HEK293 (cell line): ENCODE results near the gene KLRF1.

Experiments used
- CTCF ChIA-PET: fragments of 350-600 bp; formaldehyde crosslinking; extraction: SDS; loops from one replicate; lab custom pipeline; 2021; ENCODE audit warnings: antibody characterized with exemption; lab: Yijun Ruan, JAX
- POLR2A ChIA-PET: fragments of 300-600 bp; formaldehyde crosslinking; extraction: SDS; loops from one replicate; lab custom pipeline; 2020; ENCODE audit warnings: antibody characterized with exemption, inconsistent platforms; lab: Yijun Ruan, JAX
- H3K27ac ChIP-seq: fragments of 200-500 bp; sonication (Bioruptor generic); 2 replicates; pipeline ENCODE4 v1.5.1; 2014; ENCODE audit warnings: low read depth, low read length, control low read depth, inconsistent platforms; ENCODE audit errors: extremely low read depth
- H3K36me3 ChIP-seq, 2 experiments: fragments of 200-500 bp in 1 of 2; sonication (Bioruptor generic) in 1 of 2; 1 replicate in 1 of 2; 2 replicates in 1 of 2; pipeline ENCODE4 v1.5.1; 2014 to 2017; ENCODE audit warnings: inconsistent platforms in 2 of 2, low read length in 2 of 2; ENCODE audit not compliant: control insufficient read depth in 2 of 2, insufficient read depth in 1 of 2
- H3K4me1 ChIP-seq: fragments of 200-500 bp; sonication (Bioruptor generic); 2 replicates; pipeline ENCODE4 v1.5.1; 2014; ENCODE audit warnings: mild to moderate bottlenecking, low read length, inconsistent platforms; ENCODE audit not compliant: control insufficient read depth, insufficient read depth
- H3K4me3 ChIP-seq: 2 replicates; pipeline ENCODE4 v1.5.1; 2011; ENCODE audit warnings: low read depth, mild to moderate bottlenecking, control low read depth, low read length, moderate library complexity
- H3K9me3 ChIP-seq: fragments of 200-500 bp; sonication (Bioruptor generic); 2 replicates; pipeline ENCODE4 v1.5.1; 2014; ENCODE audit warnings: low read depth, low read length, inconsistent platforms; ENCODE audit not compliant: control insufficient read depth, insufficient read depth
- GLIS1 ChIP-seq: fragments of 450-650 bp; formaldehyde crosslinking; IDR thresholded peaks from 2 replicates; pipeline ENCODE4 v1.5.1; 2016; ENCODE audit warnings: missing biosample characterization, missing genetic modification characterization
- HOXD13 ChIP-seq: sonication (generic); formaldehyde crosslinking; IDR thresholded peaks from 2 replicates; pipeline ENCODE4 v1.8.0; 2022; ENCODE audit warnings: missing genetic modification reagents, borderline replicate concordance
- KLF7 ChIP-seq: fragments of 450-650 bp; formaldehyde crosslinking; IDR thresholded peaks from 2 replicates; pipeline ENCODE4 v1.5.1; 2016; ENCODE audit warnings: missing biosample characterization, missing genetic modification characterization, borderline replicate concordance
- KLF9 ChIP-seq: fragments of 450-650 bp; formaldehyde crosslinking; IDR thresholded peaks from 2 replicates; pipeline ENCODE4 v1.5.1; 2016; ENCODE audit warnings: missing biosample characterization, missing genetic modification characterization, low read depth
- PRDM1 ChIP-seq: fragments of 450-650 bp; formaldehyde crosslinking; IDR thresholded peaks from 2 replicates; pipeline ENCODE4; 2016; ENCODE audit warnings: missing biosample characterization, missing genetic modification characterization
- RBAK ChIP-seq: fragments of 450-650 bp; formaldehyde crosslinking; IDR thresholded peaks from 2 replicates; pipeline ENCODE4 v1.5.1; 2016; ENCODE audit warnings: missing biosample characterization, missing genetic modification characterization
- YY2 ChIP-seq: fragments of 450-650 bp; formaldehyde crosslinking; IDR thresholded peaks from 2 replicates; pipeline ENCODE4 v1.5.1; 2016; ENCODE audit warnings: missing biosample characterization, missing genetic modification characterization
- ZFP37 ChIP-seq: fragments of 450-650 bp; formaldehyde crosslinking; IDR thresholded peaks from 2 replicates; pipeline ENCODE4 v1.5.1; 2016; ENCODE audit warnings: missing biosample characterization, missing genetic modification characterization
- ZNF133 ChIP-seq: fragments of 450-650 bp; formaldehyde crosslinking; IDR thresholded peaks from 2 replicates; pipeline ENCODE4 v1.5.1; 2016; ENCODE audit warnings: missing biosample characterization, missing genetic modification characterization
- ZNF169 ChIP-seq: fragments of 450-650 bp; formaldehyde crosslinking; IDR thresholded peaks from 2 replicates; pipeline ENCODE4 v1.5.1; 2016; ENCODE audit warnings: missing biosample characterization, missing genetic modification characterization
- ZNF202 ChIP-seq: fragments of 450-650 bp; formaldehyde crosslinking; IDR thresholded peaks from 2 replicates; pipeline ENCODE4 v1.5.1; 2016; ENCODE audit warnings: missing biosample characterization, missing genetic modification characterization, borderline replicate concordance
- ZNF211 ChIP-seq: fragments of 450-650 bp; formaldehyde crosslinking; IDR thresholded peaks from 2 replicates; pipeline ENCODE4 v1.5.1; 2016; ENCODE audit warnings: low read depth, missing biosample characterization, missing genetic modification characterization
- ZNF24 ChIP-seq: fragments of 450-650 bp; formaldehyde crosslinking; IDR thresholded peaks from 2 replicates; pipeline ENCODE4 v1.5.1; 2016; ENCODE audit warnings: missing biosample characterization, missing genetic modification characterization
- ZNF311 ChIP-seq: fragments of 450-650 bp; formaldehyde crosslinking; IDR thresholded peaks from 2 replicates; pipeline ENCODE4 v1.5.1; 2017; ENCODE audit warnings: missing biosample characterization, missing genetic modification characterization, borderline replicate concordance
- ZNF416 ChIP-seq: fragments of 450-650 bp; formaldehyde crosslinking; IDR thresholded peaks from 2 replicates; pipeline ENCODE4 v1.5.1; 2016; ENCODE audit warnings: missing biosample characterization, missing genetic modification characterization
- ZNF423 ChIP-seq: fragments of 450-650 bp; formaldehyde crosslinking; IDR thresholded peaks from 2 replicates; pipeline ENCODE4 v1.5.1; 2016; ENCODE audit warnings: missing biosample characterization, missing genetic modification characterization
- ZNF501 ChIP-seq: fragments of 450-650 bp; formaldehyde crosslinking; IDR thresholded peaks from 2 replicates; pipeline ENCODE4 v1.5.1; 2016; ENCODE audit warnings: missing biosample characterization, missing genetic modification characterization
- ZSCAN30 ChIP-seq: fragments of 450-650 bp; IDR thresholded peaks from 2 replicates; pipeline ENCODE4 v1.5.1; 2018; ENCODE audit warnings: missing biosample characterization, mild to moderate bottlenecking, missing genetic modification characterization, moderate library complexity
- TF ChIP-seq, protein P1 (sequence below): fragments of 450-650 bp; formaldehyde crosslinking; IDR thresholded peaks from 2 replicates; pipeline ENCODE4 v1.5.1; 2017; ENCODE audit warnings: missing biosample characterization, missing genetic modification characterization
- TF ChIP-seq, protein P2 (sequence below): fragments of 450-650 bp; formaldehyde crosslinking; optimal IDR thresholded peaks from 2 replicates; pipeline ENCODE3; 2016; ENCODE audit warnings: missing biosample characterization, mild to moderate bottlenecking, missing genetic modification characterization
- TF ChIP-seq, protein P3 (sequence below): fragments of 450-650 bp; formaldehyde crosslinking; IDR thresholded peaks from 2 replicates; pipeline ENCODE4 v1.5.1; 2016; ENCODE audit warnings: missing biosample characterization, missing genetic modification characterization
- TF ChIP-seq, protein P4 (sequence below): fragments of 450-650 bp; formaldehyde crosslinking; IDR thresholded peaks from 2 replicates; pipeline ENCODE4 v1.5.1; 2016; ENCODE audit warnings: missing biosample characterization, missing genetic modification characterization
- TF ChIP-seq, protein P5 (sequence below): fragments of 450-650 bp; formaldehyde crosslinking; IDR thresholded peaks from 2 replicates; pipeline ENCODE4 v1.5.1; 2016; ENCODE audit warnings: missing biosample characterization, missing genetic modification characterization

Gene KLRF1

DNA sequence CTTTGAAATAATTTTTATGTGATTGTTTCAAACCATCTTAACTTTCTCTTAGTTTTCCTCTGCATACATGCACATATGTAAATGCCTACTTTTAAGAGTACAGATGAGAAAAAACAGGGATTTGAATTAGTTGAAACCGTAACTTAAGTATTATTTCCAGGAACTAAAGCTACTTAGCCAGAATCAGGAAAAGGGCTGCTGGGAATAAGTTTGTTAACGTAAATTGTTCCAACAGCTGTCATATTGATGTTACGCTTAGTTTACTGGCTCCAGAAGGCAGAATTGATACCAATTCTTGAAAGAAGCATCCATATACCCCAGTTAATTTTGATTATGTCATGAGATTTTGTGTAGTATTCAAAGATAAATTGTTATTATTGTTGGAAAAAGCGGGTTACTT, 17.9 kb upstream of the KLRF1 start:
- H3K36me3 ChIP-seq: no peaks in the 10 kb centered on the region
- H3K4me3 ChIP-seq: no peak overlapping the region
- H3K4me1 ChIP-seq: no peaks in the 10 kb centered on the region
- CTCF ChIA-PET: interaction anchor here (0.6 to 0.7 kb wide), 2 partner anchors 60 to 125 kb away, joined by 3 read pairs; no protein-coding TSS in a partner anchor
- no peak overlapping the region for H3K27ac ChIP-seq
- POLR2A ChIA-PET: no interaction called here
- TF ChIP-seq YY2 (tag by site-specific recombination): no peak
- H3K9me3 ChIP-seq: no peaks in the 10 kb centered on the region

DNA sequence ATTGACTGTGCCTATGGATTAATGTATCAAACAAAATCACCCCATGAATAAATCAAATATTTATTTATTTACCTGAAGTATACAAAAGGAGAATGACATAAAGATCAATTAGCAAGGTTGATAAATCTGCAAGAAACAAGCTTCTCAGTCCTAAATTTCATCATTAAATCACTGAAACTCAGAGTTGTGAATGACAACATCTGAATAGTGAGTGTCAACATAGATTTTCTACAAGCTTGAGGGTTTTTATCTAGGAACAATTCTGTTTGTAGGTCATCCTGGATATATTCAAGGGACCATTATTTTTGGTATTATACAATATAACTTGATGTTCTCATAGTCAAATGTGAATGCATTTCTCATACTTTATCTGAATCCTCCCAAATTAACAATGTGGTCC, 17.4 kb upstream of the KLRF1 start:
- no peaks in the 10 kb centered on the region for H3K36me3 ChIP-seq
- ChIA-PET POLR2A (no interaction called here), CTCF (interaction anchor here (0.7 to 6.2 kb wide), 2 partner anchors 11 to 125 kb away, joined by 3 to 40 read pairs; no protein-coding TSS in a partner anchor)
- no peaks in the 10 kb centered on the region for H3K9me3 ChIP-seq
- H3K4me3 ChIP-seq: no peak overlapping the region
- H3K27ac ChIP-seq: no peak overlapping the region
- TF ChIP-seq ZSCAN30 (tag by site-specific recombination) (no peak), HOXD13 (CRISPR knock-in tag) (no peak), KLF7 (tag by site-specific recombination) (no peak), ZNF416 (tag by site-specific recombination) (no peak), ZNF311 (tag by site-specific recombination) (no peak), ZNF211 (tag by site-specific recombination) (no peak), RBAK (tag by site-specific recombination) (no peak), GLIS1 (no peak), ZNF501 (tag by site-specific recombination) (no peak), PRDM1 (no peak), ZNF169 (tag by site-specific recombination) (no peak), ZFP37 (no peak)
- TF ChIP-seq, protein P1, sequence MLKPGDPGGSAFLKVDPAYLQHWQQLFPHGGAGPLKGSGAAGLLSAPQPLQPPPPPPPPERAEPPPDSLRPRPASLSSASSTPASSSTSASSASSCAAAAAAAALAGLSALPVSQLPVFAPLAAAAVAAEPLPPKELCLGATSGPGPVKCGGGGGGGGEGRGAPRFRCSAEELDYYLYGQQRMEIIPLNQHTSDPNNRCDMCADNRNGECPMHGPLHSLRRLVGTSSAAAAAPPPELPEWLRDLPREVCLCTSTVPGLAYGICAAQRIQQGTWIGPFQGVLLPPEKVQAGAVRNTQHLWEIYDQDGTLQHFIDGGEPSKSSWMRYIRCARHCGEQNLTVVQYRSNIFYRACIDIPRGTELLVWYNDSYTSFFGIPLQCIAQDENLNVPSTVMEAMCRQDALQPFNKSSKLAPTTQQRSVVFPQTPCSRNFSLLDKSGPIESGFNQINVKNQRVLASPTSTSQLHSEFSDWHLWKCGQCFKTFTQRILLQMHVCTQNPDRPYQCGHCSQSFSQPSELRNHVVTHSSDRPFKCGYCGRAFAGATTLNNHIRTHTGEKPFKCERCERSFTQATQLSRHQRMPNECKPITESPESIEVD (tag by site-specific recombination): no peak
- TF ChIP-seq, protein P2, sequence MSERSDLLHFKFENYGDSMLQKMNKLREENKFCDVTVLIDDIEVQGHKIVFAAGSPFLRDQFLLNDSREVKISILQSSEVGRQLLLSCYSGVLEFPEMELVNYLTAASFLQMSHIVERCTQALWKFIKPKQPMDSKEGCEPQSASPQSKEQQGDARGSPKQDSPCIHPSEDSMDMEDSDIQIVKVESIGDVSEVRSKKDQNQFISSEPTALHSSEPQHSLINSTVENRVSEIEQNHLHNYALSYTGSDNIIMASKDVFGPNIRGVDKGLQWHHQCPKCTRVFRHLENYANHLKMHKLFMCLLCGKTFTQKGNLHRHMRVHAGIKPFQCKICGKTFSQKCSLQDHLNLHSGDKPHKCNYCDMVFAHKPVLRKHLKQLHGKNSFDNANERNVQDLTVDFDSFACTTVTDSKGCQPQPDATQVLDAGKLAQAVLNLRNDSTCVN (tag by site-specific recombination): no peak
- TF ChIP-seq, protein P3, sequence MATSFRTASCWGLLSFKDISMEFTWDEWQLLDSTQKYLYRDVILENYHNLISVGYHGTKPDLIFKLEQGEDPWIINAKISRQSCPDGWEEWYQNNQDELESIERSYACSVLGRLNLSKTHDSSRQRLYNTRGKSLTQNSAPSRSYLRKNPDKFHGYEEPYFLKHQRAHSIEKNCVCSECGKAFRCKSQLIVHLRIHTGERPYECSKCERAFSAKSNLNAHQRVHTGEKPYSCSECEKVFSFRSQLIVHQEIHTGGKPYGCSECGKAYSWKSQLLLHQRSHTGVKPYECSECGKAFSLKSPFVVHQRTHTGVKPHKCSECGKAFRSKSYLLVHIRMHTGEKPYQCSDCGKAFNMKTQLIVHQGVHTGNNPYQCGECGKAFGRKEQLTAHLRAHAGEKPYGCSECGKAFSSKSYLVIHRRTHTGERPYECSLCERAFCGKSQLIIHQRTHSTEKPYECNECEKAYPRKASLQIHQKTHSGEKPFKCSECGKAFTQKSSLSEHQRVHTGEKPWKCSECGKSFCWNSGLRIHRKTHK (tag by site-specific recombination): no peak
- H3K4me1 ChIP-seq: no peaks in the 10 kb centered on the region

DNA sequence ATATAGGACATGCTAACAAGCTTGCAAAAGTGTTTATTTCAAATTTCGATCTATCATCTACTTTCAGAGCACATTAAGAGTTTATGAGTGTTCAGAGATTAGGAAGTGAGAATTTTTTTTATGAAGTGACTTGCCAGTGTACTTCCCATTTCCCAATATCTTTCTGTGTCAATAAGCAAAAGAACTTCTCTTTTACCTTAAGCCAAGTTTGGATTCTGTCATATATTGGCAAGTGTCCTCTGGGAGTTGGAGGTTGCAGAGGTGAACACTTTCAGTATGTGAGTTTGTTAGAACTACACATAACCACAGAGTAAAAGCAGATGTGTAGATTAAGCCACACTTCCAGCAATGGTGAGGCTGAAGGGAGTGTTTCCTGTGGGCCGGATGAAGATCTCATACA, 16.6 kb upstream of the KLRF1 start:
- ChIA-PET CTCF (interaction anchor here (0.9 to 6.2 kb wide), 2 partner anchors 12 to 60 kb away, joined by 4 to 40 read pairs; no protein-coding TSS in a partner anchor), POLR2A (no interaction called here)
- Histone ChIP-seq H3K4me3 (no peak overlapping the region), H3K36me3 (no peaks in the 10 kb centered on the region), H3K27ac (no peak overlapping the region), H3K9me3 (no peaks in the 10 kb centered on the region), H3K4me1 (no peaks in the 10 kb centered on the region)
- TF ChIP-seq, protein P4, sequence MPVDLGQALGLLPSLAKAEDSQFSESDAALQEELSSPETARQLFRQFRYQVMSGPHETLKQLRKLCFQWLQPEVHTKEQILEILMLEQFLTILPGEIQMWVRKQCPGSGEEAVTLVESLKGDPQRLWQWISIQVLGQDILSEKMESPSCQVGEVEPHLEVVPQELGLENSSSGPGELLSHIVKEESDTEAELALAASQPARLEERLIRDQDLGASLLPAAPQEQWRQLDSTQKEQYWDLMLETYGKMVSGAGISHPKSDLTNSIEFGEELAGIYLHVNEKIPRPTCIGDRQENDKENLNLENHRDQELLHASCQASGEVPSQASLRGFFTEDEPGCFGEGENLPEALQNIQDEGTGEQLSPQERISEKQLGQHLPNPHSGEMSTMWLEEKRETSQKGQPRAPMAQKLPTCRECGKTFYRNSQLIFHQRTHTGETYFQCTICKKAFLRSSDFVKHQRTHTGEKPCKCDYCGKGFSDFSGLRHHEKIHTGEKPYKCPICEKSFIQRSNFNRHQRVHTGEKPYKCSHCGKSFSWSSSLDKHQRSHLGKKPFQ: no peak
- TF ChIP-seq ZNF24 (tag by site-specific recombination): no peak
- no peak for TF ChIP-seq ZNF133
- TF ChIP-seq KLF9 (tag by site-specific recombination): no peak
- TF ChIP-seq, protein P5, sequence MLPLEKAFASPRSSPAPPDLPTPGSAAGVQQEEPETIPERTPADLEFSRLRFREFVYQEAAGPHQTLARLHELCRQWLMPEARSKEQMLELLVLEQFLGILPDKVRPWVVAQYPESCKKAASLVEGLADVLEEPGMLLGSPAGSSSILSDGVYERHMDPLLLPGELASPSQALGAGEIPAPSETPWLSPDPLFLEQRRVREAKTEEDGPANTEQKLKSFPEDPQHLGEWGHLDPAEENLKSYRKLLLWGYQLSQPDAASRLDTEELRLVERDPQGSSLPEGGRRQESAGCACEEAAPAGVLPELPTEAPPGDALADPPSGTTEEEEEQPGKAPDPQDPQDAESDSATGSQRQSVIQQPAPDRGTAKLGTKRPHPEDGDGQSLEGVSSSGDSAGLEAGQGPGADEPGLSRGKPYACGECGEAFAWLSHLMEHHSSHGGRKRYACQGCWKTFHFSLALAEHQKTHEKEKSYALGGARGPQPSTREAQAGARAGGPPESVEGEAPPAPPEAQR (tag by site-specific recombination): no peak
- no peak for TF ChIP-seq ZNF423 (tag by site-specific recombination)
- no peak for TF ChIP-seq ZNF202 (tag by site-specific recombination)
